C4-2B (cell line): ENCODE data around the gene BEND7.
"Not testable (repeated sequence)": the region's sequence is repeated elsewhere in the genome, so short reads cannot be mapped to it uniquely, and the experiment has no call there.

Experiments used
- CTCF ChIP-seq: fragments of 450-650 bp; conservative IDR thresholded peaks from 2 replicates; pipeline ENCODE4 v1.5.1; 2017; ENCODE audit warnings: mild to moderate bottlenecking
- ZFX ChIP-seq: fragments of 450-650 bp; IDR thresholded peaks from 2 replicates; pipeline ENCODE4 v1.6.1; 2017

- TF ChIP-seq ZFX, CTCF: not testable (repeated sequence)
Measured at GRCh38 chr10:13427943-13428342, 100.9 kb downstream of the BEND7 start.
